ENCODE measurements around the gene SF3B2. TPM values are rescaled to one million over a fixed set of nuclear protein-coding genes. Genes with fewer than 3 reads are reported as not detected.

SF3B2 gene
- total and polyA plus RNA-seq, 9 of the 15 experiments (the other 6 are each of a cell fraction or from before 2014, with no cell fraction given), result 58.3 to 248 (median 157) TPM

- no peak for TF ChIP-seq HIVEP1 (CRISPR knock-in tag; IDR thresholded peaks at IDR 0.05)
- TF ChIP-seq ZNF431 (CRISPR knock-in tag; IDR thresholded peaks at IDR 0.05), result no peak
- TF ChIP-seq ZFX (CRISPR knock-in tag; IDR thresholded peaks at IDR 0.05), result no peak; the same call in 1 of the 2 replicates
- TF ChIP-seq EP400 (IDR thresholded peaks at IDR 0.05), result peak; percentile 27; the same call in 1 of the 2 replicates
- TF ChIP-seq SAFB (IDR thresholded peaks at IDR 0.05; ENCODE audit: borderline replicate concordance, low read depth, low read length), result no peak
- TF ChIP-seq FOXJ3 (CRISPR knock-in tag; IDR thresholded peaks at IDR 0.05), result no peak
- no peak for TF ChIP-seq CBFB (CRISPR knock-in tag; IDR thresholded peaks at IDR 0.05)
- TF ChIP-seq CREB3L1 (IDR thresholded peaks at IDR 0.05; ENCODE audit: borderline replicate concordance, low read depth), result 0 out of 2 replicates have a peak, but pooled peaks have one; percentile 26
- no peak for TF ChIP-seq CREBBP (IDR thresholded peaks at IDR 0.05; ENCODE audit: low read depth, low read length)
- TF ChIP-seq LCOR (CRISPR knock-in tag; IDR thresholded peaks at IDR 0.05), result no peak
- TF ChIP-seq PCBP1 (IDR thresholded peaks at IDR 0.05; ENCODE audit: low read depth, low read length, poor library complexity, severe bottlenecking), result no peak
- no peak for TF ChIP-seq MECOM (CRISPR knock-in tag; IDR thresholded peaks at IDR 0.05)
- TF ChIP-seq C11orf30 (IDR thresholded peaks at IDR 0.05; ENCODE audit: low read depth), result no peak
- TF ChIP-seq ERF (CRISPR knock-in tag; IDR thresholded peaks at IDR 0.05), result peak; percentile 55
- no peak for TF ChIP-seq FUS (optimal IDR thresholded peaks at IDR 0.05; ENCODE audit: low read depth, low read length)
- TF ChIP-seq ZC3H4 (CRISPR knock-in tag; IDR thresholded peaks at IDR 0.05; ENCODE audit: borderline replicate concordance), result no peak
- TF ChIP-seq ZNF592 (IDR thresholded peaks at IDR 0.05), result no peak; the same call in 1 of the 2 replicates
- TF ChIP-seq TFAP4 (CRISPR knock-in tag; IDR thresholded peaks at IDR 0.05; ENCODE audit: borderline replicate concordance), result 0 out of 2 replicates have a peak, but pooled peaks have one; percentile 36
- no peak for TF ChIP-seq POLR2B (IDR thresholded peaks at IDR 0.05; ENCODE audit: low read depth, partially characterized antibody)
- no peak for TF ChIP-seq FOXM1 (IDR thresholded peaks at IDR 0.05; ENCODE audit: low read depth)
- 0 out of 2 replicates have a peak, but pooled peaks have one; percentile 20 for TF ChIP-seq FOXM1 (CRISPR knock-in tag; IDR thresholded peaks at IDR 0.05; ENCODE audit: low read depth)
- no peak for TF ChIP-seq PHF20 (IDR thresholded peaks at IDR 0.05; ENCODE audit: partially characterized antibody)
- TF ChIP-seq CBFA2T3 (IDR thresholded peaks at IDR 0.05), result no peak
Measured at GRCh38 chr11:66069715-66070603, 17.8 kb downstream of the SF3B2 start, which contains the start of gene PACS1 (continued).

All from K562 (cell line).